HUES64 (cell line): Measurements from ENCODE around the gene CCR9.

Experiments
- H3K27ac ChIP-seq: 2 replicates; pipeline ENCODE4 v1.7.0; 2013; ENCODE audit warnings: low read depth, low read length, inconsistent platforms
- H3K27me3 ChIP-seq: 2 replicates; pipeline ENCODE4 v1.6.1; 2013; ENCODE audit warnings: mild to moderate bottlenecking, low read length; ENCODE audit not compliant: insufficient read depth
- H3K36me3 ChIP-seq: 2 replicates; pipeline ENCODE4 v1.6.1; 2013; ENCODE audit warnings: mild to moderate bottlenecking, low read length; ENCODE audit not compliant: insufficient read depth
- H3K4me1 ChIP-seq: 2 replicates; pipeline ENCODE4 v1.6.1; 2013; ENCODE audit warnings: mild to moderate bottlenecking, low read length, moderate library complexity; ENCODE audit not compliant: insufficient read depth
- H3K4me3 ChIP-seq: 2 replicates; pipeline ENCODE4 v1.5.1; 2013; ENCODE audit warnings: mild to moderate bottlenecking, low read length, moderate library complexity
- H3K9ac ChIP-seq: 2 replicates; pipeline ENCODE4 v1.6.1; 2013; ENCODE audit warnings: mild to moderate bottlenecking, low read depth, low read length
- H3K9me3 ChIP-seq: 2 replicates; pipeline ENCODE4 v1.6.1; 2013; ENCODE audit warnings: low read depth, low read length; ENCODE audit not compliant: insufficient read depth
- WGBS: fragments of 150-250, 120-280 bp; methylation state at CpG from one replicate; pipeline ENCODE4 v1.1.7; 2013; ENCODE audit warnings: missing lambda C conversion rate; 5-methylcytosine and 5-hydroxymethylcytosine counted together

The CCR9 gene

GRCh38 chr3:45873036-45873435 lies 13.3 kb upstream of the CCR9 start:
- Histone ChIP-seq H3K4me3 (no peak overlapping the region), H3K9ac (no peak overlapping the region), H3K27ac (no peak overlapping the region), H3K4me1 (no peaks in the 10 kb centered on the region; the same call in 1 of the 2 replicates), H3K36me3 (no peaks in the 10 kb centered on the region), H3K9me3 (no peaks in the 10 kb centered on the region), H3K27me3 (peaks cover 3% of the 10 kb centered on the region; the same call in 1 of the 2 replicates)

GRCh38 chr3:45873638-45874037 lies 12.7 kb upstream of the CCR9 start:
- WGBS = 89% methylated on average over 4 of the region's 4 CpGs
- H3K9me3 ChIP-seq = no peaks in the 10 kb centered on the region

GRCh38 chr3:45874677-45875346 lies 11.5 kb upstream of the CCR9 start:
- Histone ChIP-seq H3K27me3 (peaks cover 3% of the 10 kb centered on the region; the same call in 1 of the 2 replicates), H3K4me3 (no peak overlapping the region), H3K9ac (no peak overlapping the region), H3K36me3 (no peaks in the 10 kb centered on the region), H3K9me3 (no peaks in the 10 kb centered on the region), H3K27ac (no peak overlapping the region), H3K4me1 (no peaks in the 10 kb centered on the region; the same call in 1 of the 2 replicates)
- WGBS = 93% methylated on average over 5 of the region's 5 CpGs

More at GRCh38 chr3:45873638-45874037, 12.7 kb upstream of the CCR9 start:
- no peak overlapping the region for H3K9ac ChIP-seq
- H3K27ac ChIP-seq = no peak overlapping the region
- H3K36me3 ChIP-seq = no peaks in the 10 kb centered on the region
- H3K4me1 ChIP-seq = no peaks in the 10 kb centered on the region; the same call in 1 of the 2 replicates
- H3K4me3 ChIP-seq = no peak overlapping the region
- peaks cover 3% of the 10 kb centered on the region; the same call in 1 of the 2 replicates for H3K27me3 ChIP-seq

GRCh38 chr3:45878124-45878523 lies 8.2 kb upstream of the CCR9 start:
- Histone ChIP-seq H3K4me3 (no peak overlapping the region), H3K9ac (no peak overlapping the region), H3K27ac (no peak overlapping the region), H3K9me3 (no peaks in the 10 kb centered on the region), H3K27me3 (peaks cover 6% of the 10 kb centered on the region; the same call in 1 of the 2 replicates), H3K36me3 (no peaks in the 10 kb centered on the region), H3K4me1 (no peaks in the 10 kb centered on the region)
- WGBS = 88% methylated on average over 1 of the region's 2 CpGs

GRCh38 chr3:45880725-45881077 lies 5.6 kb upstream of the CCR9 start:
- H3K27me3 ChIP-seq = peaks cover 6% of the 10 kb centered on the region; the same call in 1 of the 2 replicates
- no peaks in the 10 kb centered on the region for H3K4me1 ChIP-seq
- 92% methylated on average over 3 of the region's 3 CpGs for WGBS
- no peak overlapping the region for H3K4me3 ChIP-seq
- no peaks in the 10 kb centered on the region for H3K36me3 ChIP-seq
- H3K9me3 ChIP-seq = no peaks in the 10 kb centered on the region
- no peak overlapping the region for H3K27ac ChIP-seq
- H3K9ac ChIP-seq = no peak overlapping the region

GRCh38 chr3:45881078-45882022 lies 5.0 kb upstream of the CCR9 start:
- Histone ChIP-seq H3K27ac (no peak overlapping the region), H3K4me3 (no peak overlapping the region), H3K4me1 (no peaks in the 10 kb centered on the region), H3K9me3 (no peaks in the 10 kb centered on the region), H3K36me3 (no peaks in the 10 kb centered on the region), H3K27me3 (0 out of 2 replicates have a peak, but pooled peaks cover 3% of the 10 kb centered on the region), H3K9ac (no peak overlapping the region)
- WGBS = 81% methylated on average over 8 of the region's 8 CpGs

GRCh38 chr3:45884368-45885201 lies 1.8 kb upstream of the CCR9 start:
- Histone ChIP-seq H3K9ac (no peak overlapping the region), H3K9me3 (no peaks in the 10 kb centered on the region), H3K36me3 (no peaks in the 10 kb centered on the region), H3K4me3 (no peak overlapping the region), H3K27ac (no peak overlapping the region), H3K4me1 (no peaks in the 10 kb centered on the region), H3K27me3 (0 out of 2 replicates have a peak, but pooled peaks cover 3% of the 10 kb centered on the region)
- WGBS = 89% methylated on average over 23 of the region's 23 CpGs

GRCh38 chr3:45887285-45887684 lies 942 bp downstream of the CCR9 start:
- H3K4me3 ChIP-seq = no peak overlapping the region
- H3K4me1 ChIP-seq = no peaks in the 10 kb centered on the region
- H3K27ac ChIP-seq = no peak overlapping the region
- no peak overlapping the region for H3K9ac ChIP-seq
- H3K27me3 ChIP-seq = 0 out of 2 replicates have a peak, but pooled peaks cover under 1% of the 10 kb centered on the region
- no peaks in the 10 kb centered on the region for H3K36me3 ChIP-seq
- H3K9me3 ChIP-seq = no peaks in the 10 kb centered on the region
- 88% methylated on average over 4 of the region's 4 CpGs for WGBS

GRCh38 chr3:45887759-45888511 lies 1.6 kb downstream of the CCR9 start:
- H3K36me3 ChIP-seq = no peaks in the 10 kb centered on the region
- H3K4me3 ChIP-seq = no peak overlapping the region
- no peaks in the 10 kb centered on the region for H3K9me3 ChIP-seq
- H3K4me1 ChIP-seq = no peaks in the 10 kb centered on the region
- H3K27ac ChIP-seq = no peak overlapping the region
- no peak overlapping the region for H3K9ac ChIP-seq
- WGBS = 83% methylated on average over 7 of the region's 7 CpGs
- no peaks in the 10 kb centered on the region for H3K27me3 ChIP-seq

- WGBS = 91% methylated on average over 2 of the region's 4 CpGs
- Histone ChIP-seq H3K9ac (no peak overlapping the region), H3K27me3 (no peaks in the 10 kb centered on the region), H3K4me1 (no peaks in the 10 kb centered on the region), H3K4me3 (no peak overlapping the region), H3K27ac (no peak overlapping the region), H3K9me3 (no peaks in the 10 kb centered on the region), H3K36me3 (no peaks in the 10 kb centered on the region)
Measured at GRCh38 chr3:45889337-45889736, 3.0 kb downstream of the CCR9 start.
